GM21723 (cell line): ENCODE results near the gene DBP.
"Not testable (repeated sequence)": the region's sequence is repeated elsewhere in the genome, so short reads cannot be mapped to it uniquely, and the experiment has no call there.

Experiments
- ATAC-seq: cut with Tn5 transposase; IDR thresholded peaks from one replicate; pipeline ENCODE4 v1.9.1; 2021; ENCODE audit warnings: mild to moderate bottlenecking, moderate library complexity; ENCODE audit not compliant: unreplicated experiment

DBP gene

GRCh38 chr19:48641850-48642249 is 4.7 kb upstream of the DBP start:
- ATAC-seq = no peak

GRCh38 chr19:48639483-48640375 is 2.5 kb upstream of the DBP start:
- no peak for ATAC-seq

- no peak for ATAC-seq
These were observed 1.7 kb upstream of the DBP start for GRCh38 chr19:48638831-48639381.

- peak; percentile 7 for ATAC-seq
These were observed 1.0 kb upstream of the DBP start for GRCh38 chr19:48637948-48638830.

GRCh38 chr19:48637449-48637947 is 319 bp upstream of the DBP start:
- peak; percentile 62 for ATAC-seq

GRCh38 chr19:48635966-48636858 is 967 bp downstream of the DBP start:
- no peak for ATAC-seq

- no peak for ATAC-seq
These were observed 1.8 kb downstream of the DBP start for GRCh38 chr19:48635263-48635965.

- peak; percentile 35 for ATAC-seq
These were observed 2.5 kb downstream of the DBP start for GRCh38 chr19:48634424-48635262.

GRCh38 chr19:48634036-48634342 is 3.2 kb downstream of the DBP start:
- no peak for ATAC-seq

GRCh38 chr19:48633148-48634035 is 3.8 kb downstream of the DBP start:
- ATAC-seq = no peak

GRCh38 chr19:48632692-48633147 is 4.5 kb downstream of the DBP start:
- no peak for ATAC-seq

- ATAC-seq = not testable (repeated sequence)
These were observed 4.9 kb downstream of the DBP start for GRCh38 chr19:48632286-48632685.

- no peak for ATAC-seq
These were observed 6.0 kb downstream of the DBP start for GRCh38 chr19:48631225-48631624.

GRCh38 chr19:48630296-48631063 is 6.7 kb downstream of the DBP start:
- no peak for ATAC-seq

GRCh38 chr19:48629599-48630295 is 7.4 kb downstream of the DBP start:
- ATAC-seq = no peak

GRCh38 chr19:48629297-48629598 is 7.9 kb downstream of the DBP start:
- ATAC-seq = no peak
